Vagina (tissue), 2 donors: ENCODE results near the gene COL7A1. TPM values are rescaled to one million over a fixed set of nuclear protein-coding genes. Genes with fewer than 3 reads are reported as not detected.
A peak's percentile ranks its signal among the peaks of the same experiment; 100 is the strongest.

Experiments used
- DNase-seq, 2 donors: peaks; one replicate each; pipeline ENCODE4 v3.0.0-alpha.2; 2017; ENCODE audit errors: extremely low spot score in 2 of 2
- H3K27ac ChIP-seq: fragments of 200-600 bp; sonication (generic); one replicate; pipeline ENCODE4 v1.5.1; 2019
- H3K27me3 ChIP-seq: fragments of 200-600 bp; sonication (generic); one replicate; pipeline ENCODE4 v1.5.1; 2019
- H3K36me3 ChIP-seq, 2 donors: fragments of 200-600 bp; sonication (generic); one replicate each; pipeline ENCODE4 v1.5.1; 2017 to 2019
- H3K4me1 ChIP-seq: fragments of 200-600 bp; sonication (generic); one replicate; pipeline ENCODE4 v1.5.1; 2019
- H3K4me3 ChIP-seq, 2 donors: fragments of 200-600 bp; sonication (generic); 1 replicate in 1 of 2; 2 replicates in 1 of 2; pipeline ENCODE4 v1.5.1; 2016 to 2019
- H3K9me3 ChIP-seq: fragments of 200-600 bp; sonication (generic); one replicate; pipeline ENCODE4 v1.5.1; 2019
- CTCF ChIP-seq, 3 experiments: fragments of 450-650 bp in 2 of 3; fragments of 200-600 bp in 1 of 3; sonication (generic) in 1 of 3; IDR thresholded peaks; one replicate each; pipeline ENCODE4 v1.5.1; 2017 to 2019; ENCODE audit warnings: antibody characterized with exemption in 3 of 3, mild to moderate bottlenecking in 2 of 3, moderate library complexity in 2 of 3
- POLR2A ChIP-seq, 2 donors: fragments of 450-650 bp; IDR thresholded peaks; one replicate each; pipeline ENCODE4 v1.6.1; 2017; ENCODE audit warnings: antibody characterized with exemption in 2 of 2, mild to moderate bottlenecking in 2 of 2, moderate library complexity in 2 of 2
- POLR2AphosphoS5 ChIP-seq, 2 donors: sonication (generic); formaldehyde crosslinking; IDR thresholded peaks; one replicate each; pipeline ENCODE4 v1.9.0; 2017; ENCODE audit warnings: antibody characterized with exemption in 2 of 2, mild to moderate bottlenecking in 2 of 2, low read depth in 1 of 2; ENCODE audit not compliant: insufficient read depth in 1 of 2
- intact Hi-C: fragments of 100-400 bp; cut with DNase I; formaldehyde crosslinking; loops from one replicate; pipeline ENCODE4 v1.15.1; 2023
- total RNA-seq: library from RNA; depleted of rRNA; stranded (reverse); fragments of >200 nt; gene quantifications from one replicate; pipeline ENCODE4 v1.2.3, GENCODE V29; 2016

COL7A1 gene
- total RNA-seq, 1 donor from 2014 or later = 148 TPM

- Histone ChIP-seq H3K9me3 (no peaks in the 10 kb centered on the region), H3K4me1 (peaks cover 32% of the 10 kb centered on the region), H3K27ac (no peak within 1 kb of the TSS), H3K4me3 (no peak within 1 kb of the TSS), H3K36me3 (no peaks in the 10 kb centered on the region), H3K27me3 (no peaks in the 10 kb centered on the region)
- no peak for DNase-seq
- intact Hi-C loops = no loop called here
- no peak for TF ChIP-seq CTCF (IDR thresholded peaks at IDR 0.05)
- TF ChIP-seq POLR2AphosphoS5 (IDR thresholded peaks at IDR 0.05; ENCODE audit: insufficient read depth in 1 of 2, low read depth in 1 of 2) = no peak
- no peak for TF ChIP-seq POLR2A (IDR thresholded peaks at IDR 0.05)
These were observed 31.7 kb downstream of the COL7A1 start, which contains the start of gene UCN2 for GRCh38 chr3:48563382-48563918. Gene UCN2, minus strand, starts transcription at chr3:48563781. Its CDS starts 657 bp downstream, at chr3:48563124.

- no peaks in the 10 kb centered on the region for H3K36me3 ChIP-seq
- no peak overlapping the region for H3K4me3 ChIP-seq
- H3K27me3 ChIP-seq = no peaks in the 10 kb centered on the region
- H3K9me3 ChIP-seq = no peaks in the 10 kb centered on the region
- no peak for DNase-seq
- H3K4me1 ChIP-seq = peaks cover 41% of the 10 kb centered on the region
- no peak overlapping the region for H3K27ac ChIP-seq
- intact Hi-C loops = no loop called here
- TF ChIP-seq CTCF (IDR thresholded peaks at IDR 0.05) (no peak), POLR2A (IDR thresholded peaks at IDR 0.05) (no peak), POLR2AphosphoS5 (IDR thresholded peaks at IDR 0.05; ENCODE audit: insufficient read depth in 1 of 2, low read depth in 1 of 2) (no peak)
These were observed 32.6 kb downstream of the COL7A1 start for GRCh38 chr3:48562367-48563095.

GRCh38 chr3:48561045-48561736 lies 33.9 kb downstream of the COL7A1 start:
- H3K36me3 ChIP-seq = no peaks in the 10 kb centered on the region
- H3K27me3 ChIP-seq = no peaks in the 10 kb centered on the region
- peak in 1 of 3 experiments; percentile 13 for TF ChIP-seq CTCF (IDR thresholded peaks at IDR 0.05)
- TF ChIP-seq POLR2A (IDR thresholded peaks at IDR 0.05) = no peak
- TF ChIP-seq POLR2AphosphoS5 (IDR thresholded peaks at IDR 0.05; ENCODE audit: insufficient read depth in 1 of 2, low read depth in 1 of 2) = peak in 1 of 2 donors; percentile 35
- peak overlapping the region; percentile 74 for H3K27ac ChIP-seq
- intact Hi-C loops = no loop called here
- H3K4me1 ChIP-seq = peaks cover 46% of the 10 kb centered on the region
- DNase-seq = no peak
- no peaks in the 10 kb centered on the region for H3K9me3 ChIP-seq
- peak overlapping the region; percentile 25 to 45 for H3K4me3 ChIP-seq

GRCh38 chr3:48560648-48561018 lies 34.5 kb downstream of the COL7A1 start:
- H3K4me3 ChIP-seq = peak overlapping the region; percentile 25 to 45
- peak overlapping the region; percentile 74 for H3K27ac ChIP-seq
- no peak for DNase-seq
- peaks cover 47% of the 10 kb centered on the region for H3K4me1 ChIP-seq
- TF ChIP-seq CTCF (IDR thresholded peaks at IDR 0.05) (no peak), POLR2AphosphoS5 (IDR thresholded peaks at IDR 0.05; ENCODE audit: insufficient read depth in 1 of 2, low read depth in 1 of 2) (no peak), POLR2A (IDR thresholded peaks at IDR 0.05) (no peak)
- no peaks in the 10 kb centered on the region for H3K9me3 ChIP-seq
- no peaks in the 10 kb centered on the region for H3K36me3 ChIP-seq
- H3K27me3 ChIP-seq = no peaks in the 10 kb centered on the region
- intact Hi-C loops = no loop called here
